Heart right ventricle (tissue), 16 donors: ENCODE data around the gene MAML2. TPM values are rescaled to one million over a fixed set of nuclear protein-coding genes. Genes with fewer than 3 reads are reported as not detected.

Experiments used
- ATAC-seq, 8 donors: fragments of 200-7000 bp; cut with Tn5 transposase; one replicate each; pipeline ENCODE4 v1.9.1; 2020; ENCODE audit warnings: mild to moderate bottlenecking in 8 of 8, moderate library complexity in 8 of 8, moderate number of reproducible peaks in 1 of 8
- DNase-seq, 2 donors: peaks; one replicate each; pipeline ENCODE4 v3.0.0-alpha.2; 2020
- H3K27ac ChIP-seq, 10 donors: fragments of 200-600 bp; sonication (generic) in 2 of 10; one replicate each; pipeline versions ENCODE4 v1.5.0 to v1.8.0; 2020 to 2022; ENCODE audit warnings: mild to moderate bottlenecking in 3 of 10
- H3K27me3 ChIP-seq, 7 donors: fragments of 200-600 bp; one replicate each; pipeline ENCODE4 v1.8.0; 2021 to 2022; ENCODE audit warnings: mild to moderate bottlenecking in 2 of 7
- H3K36me3 ChIP-seq, 9 donors: fragments of 200-600 bp; sonication (generic) in 1 of 9; one replicate each; pipeline versions ENCODE4 v1.5.0 to v1.8.0; 2020 to 2022; ENCODE audit warnings: mild to moderate bottlenecking in 2 of 9
- H3K4me1 ChIP-seq, 9 donors: fragments of 200-600 bp; sonication (generic) in 1 of 9; one replicate each; pipeline versions ENCODE4 v1.5.0 to v1.8.0; 2020 to 2022; ENCODE audit warnings: mild to moderate bottlenecking in 4 of 9
- H3K4me3 ChIP-seq, 10 donors: fragments of 200-600 bp; sonication (generic) in 2 of 10; one replicate each; pipeline versions ENCODE4 v1.5.0 to v1.8.0; 2020 to 2022; ENCODE audit warnings: mild to moderate bottlenecking in 7 of 10, moderate library complexity in 2 of 10
- H3K9me3 ChIP-seq, 11 donors: fragments of 200-600 bp in 10 of 11; sonication (generic) in 2 of 11; one replicate each; pipeline versions ENCODE4 v1.5.0 to v1.8.0; 2013 to 2022; ENCODE audit warnings: mild to moderate bottlenecking in 2 of 11, control low read depth in 1 of 11, moderate library complexity in 1 of 11
- WGBS, 2 donors: extraction: QIAGEN DNeasy Blood & Tissue Kit; methylation state at CpG; one replicate each; pipeline ENCODE4 v1.1.7; 2013; ENCODE audit warnings: inconsistent platforms in 1 of 2; 5-methylcytosine and 5-hydroxymethylcytosine counted together
- intact Hi-C, 10 donors: fragments of 100-400 bp; cut with DNase I; formaldehyde crosslinking; loops; one replicate each; pipeline versions ENCODE4 v1.11.1 to v1.14.2; 2022
- polyA plus RNA-seq, 2 donors: library from polyadenylated mRNA; stranded (reverse); fragments of 200-250 nt; gene quantifications; one replicate each; pipeline ENCODE4 v1.2.3, GENCODE V29; 2013
- total RNA-seq, 10 donors: library from RNA; stranded (reverse); fragmentation: NEBNext Ultra II Directional in 3 of 10; extraction: Animal tissue kit (Norgen Biotek cat#: 25700) in 3 of 10; gene quantifications; one replicate each; pipeline versions ENCODE4 v1.2.1 to v1.2.4, GENCODE V29; 2021 to 2023
- TF ChIP-seq, protein P1 (sequence below), 9 donors: fragments of 200-600 bp; sonication (generic) in 2 of 9; IDR thresholded peaks; one replicate each; pipeline versions ENCODE4 v1.5.0 to v1.8.0; 2021 to 2022; ENCODE audit warnings: antibody characterized with exemption in 9 of 9, mild to moderate bottlenecking in 5 of 9, moderate library complexity in 1 of 9
- donor health status: Arrhythmogenic right ventricular cardiomyopathy.
- donor health status: ischemic (EF 13 %, LVEDD 7.1; RV severe dilation, severe dysfunction).
- donor health status: healthy with polysubstance abuse.
- donor health status: DM: no; HTN: yes; CAD: no.
- donor health status: DM: no; HTN: no; CAD: no.
- donor health status: ischemic (EF 25% LVEDD 6.9; RV normal size, moderate dysfunction).
- donor health status: ischemic (EF 25% LVEDD 5.7; RV mildly dilated, moderate dysfunction).
- donor health status: healthy.
- donor health status: DM: yes; HTN: yes; CAD: no.
- donor health status: Ischemic cardiomyopathy.
- donor health status: ischemic (EF 35%, LVEDD 5.7; RV mildly dilated, moderate dysfunction).
- donor health status: nonischemic (EF 11% LVEDD 7.7; RV severe dilation, severe dysfunction).
- donor health status: DM: yes; HTN: yes; CAD: no.
- donor health status: PGD.
- donor health status: ischemic (EF 29% LVEDD 5.4; RV normal size, mild dysfunction).
- donor health status: nonischemic (EF 23%, LVEDD 6.1; RV moderate dilation, normal function).

The MAML2 gene
- total and polyA plus RNA-seq, 12 donors = 1.3 to 6.1 (median 4.1) TPM

DNA sequence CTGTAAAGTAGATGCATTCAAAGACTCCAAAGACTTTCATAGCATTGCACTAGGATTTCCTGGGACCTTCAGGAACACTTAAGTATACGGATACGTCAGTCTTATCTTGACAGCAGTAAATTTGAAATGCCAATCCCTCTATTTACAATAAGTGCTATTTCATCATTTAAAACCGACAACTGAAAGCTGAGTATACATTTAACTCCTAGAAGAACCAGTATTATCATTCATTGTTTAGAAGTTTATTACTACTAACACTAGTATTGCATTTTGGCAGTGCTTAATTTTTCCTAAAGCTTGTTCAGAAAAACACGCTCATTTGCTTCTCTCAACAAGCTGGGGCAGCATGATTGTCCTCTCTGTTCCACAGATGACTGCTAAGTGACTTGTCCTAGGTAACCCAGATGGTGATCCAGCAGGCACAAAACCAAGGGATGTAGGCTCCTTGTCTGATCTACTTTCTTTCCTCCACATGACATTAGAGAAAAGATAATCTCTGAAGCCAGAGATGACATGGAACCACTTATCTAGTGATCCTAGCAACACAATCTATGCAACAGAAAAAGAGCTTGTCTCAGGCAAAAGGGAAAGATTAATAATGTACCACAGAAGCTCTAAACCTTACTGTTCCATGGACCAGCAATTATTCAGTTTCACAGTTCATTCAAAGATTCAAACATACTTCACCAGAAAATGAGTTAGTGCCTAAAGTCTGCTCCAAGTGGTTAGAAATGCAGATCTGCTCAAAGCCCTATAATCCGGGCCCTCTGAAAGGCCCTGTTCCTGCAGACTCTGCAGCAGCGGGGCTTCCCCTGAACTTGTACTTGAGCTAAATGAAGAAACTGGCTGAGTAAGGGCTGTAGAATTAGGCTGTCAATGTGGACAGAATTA is 5.2 kb downstream of the MAML2 start:
- intact Hi-C loops = loop anchor here in 3 of 10 donors (5.0 to 10.0 kb wide), 3 partner anchors 83 to 130 kb away; no protein-coding TSS in a partner anchor
- peak in 1 of 8 donors; percentile 31 for ATAC-seq
- no peak for DNase-seq
- H3K27ac ChIP-seq = peak overlapping the region in 8 of 10 donors; percentile 78 to 92 (median 83)
- no peaks in the 10 kb centered on the region for H3K27me3 ChIP-seq
- 40 to 56% methylated on average over 6 of the region's 6 CpGs for WGBS, 2 donors
- TF ChIP-seq, protein P1, sequence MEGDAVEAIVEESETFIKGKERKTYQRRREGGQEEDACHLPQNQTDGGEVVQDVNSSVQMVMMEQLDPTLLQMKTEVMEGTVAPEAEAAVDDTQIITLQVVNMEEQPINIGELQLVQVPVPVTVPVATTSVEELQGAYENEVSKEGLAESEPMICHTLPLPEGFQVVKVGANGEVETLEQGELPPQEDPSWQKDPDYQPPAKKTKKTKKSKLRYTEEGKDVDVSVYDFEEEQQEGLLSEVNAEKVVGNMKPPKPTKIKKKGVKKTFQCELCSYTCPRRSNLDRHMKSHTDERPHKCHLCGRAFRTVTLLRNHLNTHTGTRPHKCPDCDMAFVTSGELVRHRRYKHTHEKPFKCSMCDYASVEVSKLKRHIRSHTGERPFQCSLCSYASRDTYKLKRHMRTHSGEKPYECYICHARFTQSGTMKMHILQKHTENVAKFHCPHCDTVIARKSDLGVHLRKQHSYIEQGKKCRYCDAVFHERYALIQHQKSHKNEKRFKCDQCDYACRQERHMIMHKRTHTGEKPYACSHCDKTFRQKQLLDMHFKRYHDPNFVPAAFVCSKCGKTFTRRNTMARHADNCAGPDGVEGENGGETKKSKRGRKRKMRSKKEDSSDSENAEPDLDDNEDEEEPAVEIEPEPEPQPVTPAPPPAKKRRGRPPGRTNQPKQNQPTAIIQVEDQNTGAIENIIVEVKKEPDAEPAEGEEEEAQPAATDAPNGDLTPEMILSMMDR (IDR thresholded peaks at IDR 0.05) = no peak
- peak overlapping the region in 6 of 10 donors; percentile 57 to 74 (median 66) for H3K4me3 ChIP-seq
- no peaks in the 10 kb centered on the region for H3K9me3 ChIP-seq
- H3K4me1 ChIP-seq = peaks cover 3 to 79% (median 56%) of the 10 kb centered on the region in 9 donors
- H3K36me3 ChIP-seq = peaks cover 0 to 6% (median 0%) of the 10 kb centered on the region in 9 donors

DNA sequence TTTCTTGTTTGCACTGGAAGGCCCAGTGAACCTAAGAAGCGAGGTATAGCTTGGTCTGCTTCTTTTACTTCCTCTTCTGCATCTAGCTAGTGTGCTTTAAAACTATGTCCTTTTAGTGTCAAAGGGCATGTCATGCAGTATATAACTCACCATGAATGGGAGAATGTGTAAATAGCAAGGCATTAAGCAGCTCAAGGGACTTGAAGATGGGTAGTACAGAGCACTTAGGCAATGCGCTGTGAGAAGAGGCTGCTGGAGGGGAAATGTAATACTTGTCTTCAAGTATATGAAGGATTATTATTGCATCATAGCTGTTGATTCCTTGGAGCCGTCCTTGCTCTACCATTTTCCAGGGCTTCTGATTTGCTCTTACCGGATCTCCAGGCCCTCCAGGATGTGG is 7.6 kb downstream of the MAML2 start:
- intact Hi-C loops = loop anchor here in 3 of 10 donors (5.0 to 10.0 kb wide), 3 partner anchors 81 to 128 kb away; no protein-coding TSS in a partner anchor
- Histone ChIP-seq H3K27me3 (no peaks in the 10 kb centered on the region), H3K36me3 (peaks cover 0 to 6% (median 0%) of the 10 kb centered on the region in 9 donors), H3K9me3 (no peaks in the 10 kb centered on the region), H3K4me1 (peaks cover 7 to 86% (median 63%) of the 10 kb centered on the region in 9 donors), H3K27ac (no peak overlapping the region), H3K4me3 (no peak overlapping the region)
- 90 to 92% methylated on average over 4 of the region's 4 CpGs for WGBS, 2 donors
- DNase-seq (no peak), ATAC-seq (no peak)
- TF ChIP-seq, protein P1 (IDR thresholded peaks at IDR 0.05) = no peak

DNA sequence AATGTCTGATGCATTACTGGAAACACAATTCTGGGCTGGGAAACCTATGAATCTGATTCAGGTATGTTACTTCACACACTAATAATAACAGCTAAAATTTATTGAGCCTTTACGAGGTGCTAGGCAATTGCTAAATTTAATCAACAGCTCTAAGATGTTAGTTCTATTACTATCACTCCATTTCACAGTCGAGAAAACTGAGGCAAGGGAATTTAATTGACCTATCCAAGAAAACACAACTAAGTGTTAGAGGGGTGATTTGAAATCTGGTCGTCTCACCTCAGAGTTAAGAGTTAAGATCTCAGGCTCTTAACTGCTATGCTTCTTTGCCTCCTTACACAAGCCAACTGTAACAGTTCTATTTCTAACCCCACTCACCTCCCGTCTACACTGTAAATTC is 8.8 kb downstream of the MAML2 start:
- H3K9me3 ChIP-seq = no peaks in the 10 kb centered on the region
- intact Hi-C loops = loop anchor here in 2 of 10 donors (5.0 to 10.0 kb wide), 3 partner anchors 42 to 89 kb away; no protein-coding TSS in a partner anchor
- H3K4me3 ChIP-seq = no peak overlapping the region
- H3K4me1 ChIP-seq = peaks cover 7 to 86% (median 55%) of the 10 kb centered on the region in 9 donors
- H3K27ac ChIP-seq = no peak overlapping the region
- H3K36me3 ChIP-seq = peaks cover 0 to 6% (median 0%) of the 10 kb centered on the region in 9 donors
- no peaks in the 10 kb centered on the region for H3K27me3 ChIP-seq
- ATAC-seq = no peak
- no peak for DNase-seq
- TF ChIP-seq, protein P1 (IDR thresholded peaks at IDR 0.05) = no peak
- WGBS, 2 donors = 91 to 95% methylated on average over 4 of the region's 4 CpGs

DNA sequence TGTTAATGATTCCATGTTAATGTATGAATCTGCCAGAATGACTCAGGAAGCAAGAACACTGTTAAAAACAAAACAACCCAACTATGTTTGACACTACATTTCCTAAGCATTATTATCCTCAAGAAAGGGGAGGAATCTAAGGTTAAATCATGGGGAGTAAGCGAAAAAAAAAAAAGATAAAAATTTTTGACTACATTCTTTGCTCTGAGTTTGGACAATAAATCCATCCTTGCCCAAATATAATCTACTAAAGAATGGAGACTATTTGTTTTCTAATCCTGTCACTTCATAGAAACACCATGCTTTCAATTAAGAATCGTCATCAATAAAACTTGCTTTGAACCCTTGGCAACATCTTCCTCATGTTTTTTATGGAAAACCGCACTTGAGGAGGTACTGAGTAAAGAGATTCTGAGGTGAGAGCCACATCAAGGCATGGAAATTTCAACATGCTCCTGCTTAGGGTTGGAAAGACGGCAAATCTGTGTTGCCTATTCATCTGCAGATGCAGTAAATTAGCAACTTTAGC is 9.7 kb downstream of the MAML2 start:
- Histone ChIP-seq H3K4me3 (no peak overlapping the region), H3K27ac (peak overlapping the region in 1 of 10 donors; percentile 63), H3K4me1 (peaks cover 7 to 86% (median 45%) of the 10 kb centered on the region in 9 donors), H3K27me3 (no peaks in the 10 kb centered on the region), H3K36me3 (peaks cover 0 to 6% (median 0%) of the 10 kb centered on the region in 9 donors), H3K9me3 (no peaks in the 10 kb centered on the region)
- 86 to 87% methylated on average over 4 of the region's 4 CpGs for WGBS, 2 donors
- ATAC-seq = no peak
- TF ChIP-seq, protein P1 (IDR thresholded peaks at IDR 0.05) = no peak
- no peak for DNase-seq
- intact Hi-C loops = loop anchor here in 2 of 10 donors (5.0 to 10.0 kb wide), 3 partner anchors 41 to 88 kb away; no protein-coding TSS in a partner anchor
